ENCODE results near the gene SMDT1. TPM values are rescaled to one million over a fixed set of nuclear protein-coding genes. Genes with fewer than 3 reads are reported as not detected.
"Not testable (repeated sequence)": the region's sequence is repeated elsewhere in the genome, so short reads cannot be mapped to it uniquely, and the experiment has no call there.

The SMDT1 gene
- total and polyA plus RNA-seq, 9 of the 15 experiments (the other 6 are each of a cell fraction or from before 2014, with no cell fraction given): 7.9 to 65.2 (median 14.3) TPM

- H3K36me3 ChIP-seq (ENCODE audit: control insufficient read depth, insufficient read depth, low read length): no peaks in the 10 kb centered on the region
- no peaks in the 10 kb centered on the region for H4K20me1 ChIP-seq (replicated peaks; ENCODE audit: control insufficient read depth, insufficient read depth, low read length)
- no peak overlapping the region for H3K4me3 ChIP-seq
- H3K9me3 ChIP-seq (replicated peaks; ENCODE audit: control insufficient read depth, insufficient read depth, low read depth, low read length): peaks cover 8% of the 10 kb centered on the region
- H3K4me2 ChIP-seq (ENCODE audit: insufficient read depth, low read length): no peak overlapping the region
- FAIRE-seq: no peak
- no peaks in the 10 kb centered on the region for H3K27me3 ChIP-seq (ENCODE audit: control insufficient read depth in 2 of 2, insufficient read depth in 2 of 2, low read length in 2 of 2)
- no peak for ATAC-seq
- in situ Hi-C loops (cut with MboI) (no loop called here), intact Hi-C loops (cut with micrococcal nuclease) (loop anchor here (10.0 kb wide), 1 partner anchor 150 kb away; the partner anchor contains the start of gene SEPTIN3)
- POLR2A ChIA-PET: no interaction called here
- WGBS (ENCODE audit: insufficient coverage, low coverage, missing lambda C conversion rate): 60% methylated on average over 5 of the region's 7 CpGs
- DNase-seq (ENCODE audit: extremely low read depth in 1 of 4, low spot score in 3 of 4): peak in 1 of 4 experiments; percentile 21
- CTCF ChIA-PET (ENCODE audit: low intra/inter-chr PET ratio): no interaction called here
- no TSS peak for BruUV-seq (replicated peaks)
- TF ChIP-seq HNRNPL (IDR thresholded peaks at IDR 0.05; ENCODE audit: low read depth, low read length) (no peak), CTCF (IDR thresholded peaks at IDR 0.05 in 2 of 3, conservative IDR thresholded peaks at IDR 0.05 in 1 of 3; ENCODE audit: insufficient read depth in 2 of 3, low read depth in 1 of 3, low read length in 3 of 3) (peak; percentile 16 to 35 (median 32); a peak in 4 of 6 replicates)
- H2AFZ ChIP-seq (ENCODE audit: low read depth, low read length): no peak overlapping the region
- no peaks in the 10 kb centered on the region for H3K79me2 ChIP-seq (ENCODE audit: control insufficient read depth, insufficient read depth, low read length)
- H3K27ac ChIP-seq (ENCODE audit: extremely low read depth, low read depth, low read length): no peak overlapping the region
- no peaks in the 10 kb centered on the region for H3K9me1 ChIP-seq (ENCODE audit: control insufficient read depth, insufficient read depth, low read length)
- H3K9ac ChIP-seq (ENCODE audit: insufficient read depth in 1 of 2, low read depth in 2 of 2, low read length in 2 of 2): no peak overlapping the region
- peaks cover 0 to 4% of the 10 kb centered on the region in 2 experiments; a peak in 2 of 5 replicates for H3K4me1 ChIP-seq (replicated peaks in 1 of 2; ENCODE audit: control insufficient read depth in 2 of 2, insufficient read depth in 2 of 2, low read length in 2 of 2)
Observed at GRCh38 chr22:42114721-42115120, 35.2 kb downstream of the SMDT1 start.

- H4K20me1 ChIP-seq (replicated peaks; ENCODE audit: control insufficient read depth, insufficient read depth, low read length); H3K4me2 ChIP-seq (ENCODE audit: insufficient read depth, low read length); H3K9ac ChIP-seq (ENCODE audit: insufficient read depth in 1 of 2, low read depth in 2 of 2, low read length in 2 of 2); BruUV-seq (replicated peaks); H3K4me1 ChIP-seq (replicated peaks in 1 of 2; ENCODE audit: control insufficient read depth in 2 of 2, insufficient read depth in 2 of 2, low read length in 2 of 2); H2AFZ ChIP-seq (ENCODE audit: low read depth, low read length); H3K9me1 ChIP-seq (ENCODE audit: control insufficient read depth, insufficient read depth, low read length); ATAC-seq; DNase-seq (ENCODE audit: extremely low read depth in 1 of 4, low spot score in 3 of 4); H3K27me3 ChIP-seq (ENCODE audit: control insufficient read depth in 2 of 2, insufficient read depth in 2 of 2, low read length in 2 of 2); POLR2A ChIA-PET; in situ Hi-C loops (cut with MboI); H3K9me3 ChIP-seq (replicated peaks; ENCODE audit: control insufficient read depth, insufficient read depth, low read depth, low read length); H3K27ac ChIP-seq (ENCODE audit: extremely low read depth, low read depth, low read length); H3K79me2 ChIP-seq (ENCODE audit: control insufficient read depth, insufficient read depth, low read length); FAIRE-seq; H3K4me3 ChIP-seq; CTCF ChIA-PET (ENCODE audit: low intra/inter-chr PET ratio); H3K36me3 ChIP-seq (ENCODE audit: control insufficient read depth, insufficient read depth, low read length): not testable (repeated sequence)
- TF ChIP-seq CBX5 (IDR thresholded peaks at IDR 0.05; ENCODE audit: borderline replicate concordance, low read depth) (peak; percentile 84; the same call in 1 of the 2 replicates), TRIM28 (IDR thresholded peaks at IDR 0.05) (0 out of 2 replicates have a peak, but pooled peaks have one; percentile 25), RFX1 (IDR thresholded peaks at IDR 0.05) (peak; percentile 54), ZNF280A (IDR thresholded peaks at IDR 0.05; ENCODE audit: low read depth, partially characterized antibody) (peak; percentile 77), CBX1 (IDR thresholded peaks at IDR 0.05; ENCODE audit: low read depth) (0 out of 2 replicates have a peak, but pooled peaks have one; percentile 51), CBX3 (IDR thresholded peaks at IDR 0.05; ENCODE audit: borderline replicate concordance in 1 of 2, low read length in 2 of 2) (peak in 1 of 2 experiments; percentile 80; a peak in 1 of 3 replicates), ZNF561 (CRISPR knock-in tag; conservative IDR thresholded peaks at IDR 0.05) (peak; percentile 85; the same call in 1 of the 2 replicates)
- WGBS (ENCODE audit: insufficient coverage, low coverage, missing lambda C conversion rate): 9% methylated on average over 5 of the region's 6 CpGs
- intact Hi-C loops (cut with micrococcal nuclease): loop anchor here (10.0 kb wide), 1 partner anchor 151 kb away; the partner anchor contains the start of gene SEPTIN3
Observed at GRCh38 chr22:42115420-42115830, 35.9 kb downstream of the SMDT1 start.

Measured in K562 (cell line).